Neural progenitor cell (in vitro differentiated cells): Measurements from ENCODE around the gene CBFA2T2. TPM values are rescaled to one million over a fixed set of nuclear protein-coding genes. Genes with fewer than 3 reads are reported as not detected.

ENCODE experiments used
- DNase-seq: peaks from one replicate; pipeline ENCODE4 v3.0.0-alpha.2; 2016; ENCODE audit warnings: low spot score
- H2AFZ ChIP-seq: fragments of 200-600 bp; sonication (generic); replicated peaks from 2 replicates; pipeline ENCODE4 v1.6.1; 2016; ENCODE audit warnings: antibody characterized with exemption
- H3F3A ChIP-seq: fragments of 200-600 bp; sonication (generic); 2 replicates; pipeline ENCODE4 v1.6.1; 2016; ENCODE audit warnings: antibody characterized with exemption, low read depth
- H3K27ac ChIP-seq: fragments of 200-600 bp; sonication (generic); 2 replicates; pipeline ENCODE4 v1.5.1; 2016; ENCODE audit warnings: mild to moderate bottlenecking
- H3K27me3 ChIP-seq: fragments of 200-600 bp; sonication (generic); 2 replicates; pipeline ENCODE4 v1.6.1; 2016; ENCODE audit warnings: mild to moderate bottlenecking, moderate library complexity
- H3K36me3 ChIP-seq: fragments of 200-600 bp; sonication (generic); 2 replicates; pipeline ENCODE4 v1.5.1; 2016
- H3K4me1 ChIP-seq: fragments of 200-600 bp; sonication (generic); 2 replicates; pipeline ENCODE4 v1.6.1; 2016; ENCODE audit warnings: mixed run types
- H3K4me2 ChIP-seq: fragments of 200-600 bp; sonication (generic); 2 replicates; pipeline ENCODE4 v1.6.1; 2016
- H3K4me3 ChIP-seq: fragments of 200-600 bp; sonication (generic); 2 replicates; pipeline ENCODE4 v1.5.1; 2016
- H3K79me2 ChIP-seq: fragments of 200-600 bp; sonication (generic); 2 replicates; pipeline ENCODE4 v1.6.1; 2016; ENCODE audit warnings: low read depth
- H3K9ac ChIP-seq: fragments of 200-600 bp; sonication (generic); 2 replicates; pipeline ENCODE4 v1.6.1; 2016
- H3K9me3 ChIP-seq: fragments of 200-600 bp; sonication (generic); 2 replicates; pipeline ENCODE4 v1.5.1; 2016; ENCODE audit warnings: low read depth
- H4K20me1 ChIP-seq: fragments of 200-600 bp; sonication (generic); 2 replicates; pipeline ENCODE4 v1.6.1; 2016; ENCODE audit warnings: low read depth
- H3K27ac Mint-ChIP-seq: 3 replicates; pipeline ENCODE4 v1.8.0; 2021; ENCODE audit warnings: mixed read lengths
- H3K27me3 Mint-ChIP-seq: 2 replicates; pipeline ENCODE4 v1.8.0; 2022; ENCODE audit warnings: low read depth, mild to moderate bottlenecking, inconsistent platforms, moderate library complexity, mixed read lengths; ENCODE audit not compliant: insufficient read depth
- H3K36me3 Mint-ChIP-seq: 3 replicates; pipeline ENCODE4 v1.8.0; 2021; ENCODE audit warnings: mixed read lengths
- H3K4me1 Mint-ChIP-seq: 3 replicates; pipeline ENCODE4 v1.8.0; 2021; ENCODE audit warnings: mixed read lengths
- H3K4me3 Mint-ChIP-seq: 3 replicates; pipeline ENCODE4 v1.8.0; 2021; ENCODE audit warnings: mild to moderate bottlenecking, moderate library complexity, mixed read lengths
- H3K9me3 Mint-ChIP-seq: 3 replicates; pipeline ENCODE4 v1.8.0; 2020; ENCODE audit warnings: mixed read lengths
- EZH2 ChIP-seq: fragments of 200-600 bp; sonication (generic); IDR thresholded peaks from 2 replicates; pipeline ENCODE4 v1.6.1; 2017; ENCODE audit warnings: antibody characterized with exemption, mild to moderate bottlenecking, moderate library complexity
- EZH2phosphoT487 ChIP-seq: fragments of 200-600 bp; sonication (generic); IDR thresholded peaks from 2 replicates; pipeline ENCODE4 v1.6.1; 2017; ENCODE audit warnings: antibody characterized with exemption
- total RNA-seq: library from RNA; depleted of rRNA; stranded (reverse); fragments of >200 nt; gene quantifications from 2 replicates; pipeline ENCODE4 v1.2.3, GENCODE V29; 2015; ENCODE audit warnings: low replicate concordance
- TF ChIP-seq, protein P1 (sequence below): fragments of 200-600 bp; sonication (generic); IDR thresholded peaks from 2 replicates; pipeline ENCODE4 v1.5.1; 2017; ENCODE audit warnings: antibody characterized with exemption, mild to moderate bottlenecking

The CBFA2T2 gene
- total RNA-seq, 1 donor from 2014 or later, result 11.9 TPM

DNA sequence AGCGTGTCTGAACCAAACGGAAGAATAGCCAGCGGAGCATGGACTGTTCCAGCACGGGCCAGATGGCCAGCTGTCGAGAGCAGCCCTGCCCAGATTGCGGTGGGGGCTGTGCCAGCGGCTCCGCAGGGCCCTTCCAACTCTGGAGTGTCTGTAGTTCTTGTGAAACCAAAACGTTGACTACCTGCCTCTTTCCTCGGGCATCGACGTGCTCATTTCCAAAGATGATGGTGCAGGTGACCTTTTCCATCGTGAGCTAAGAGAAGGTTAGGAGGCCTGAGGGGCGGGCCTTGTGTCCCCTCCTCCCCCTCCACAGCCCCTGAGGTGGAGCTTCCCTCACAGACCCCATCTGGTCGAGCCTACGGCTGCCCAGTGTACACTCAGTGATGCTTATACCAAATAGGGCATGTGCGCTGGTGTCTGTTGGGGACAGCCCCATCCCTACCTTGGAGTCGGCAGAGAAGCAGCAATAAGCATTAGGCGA lies 159.3 kb downstream of the CBFA2T2 start:
- no peaks in the 10 kb centered on the region for H3K27me3 Mint-ChIP-seq
- H3K27ac ChIP-seq, result no peak overlapping the region
- no peak overlapping the region for H3K4me3 ChIP-seq
- no peaks in the 10 kb centered on the region for H3F3A ChIP-seq
- no peaks in the 10 kb centered on the region for H3K9me3 Mint-ChIP-seq
- TF ChIP-seq EZH2phosphoT487 (no peak), EZH2 (no peak)
- TF ChIP-seq, protein P1, sequence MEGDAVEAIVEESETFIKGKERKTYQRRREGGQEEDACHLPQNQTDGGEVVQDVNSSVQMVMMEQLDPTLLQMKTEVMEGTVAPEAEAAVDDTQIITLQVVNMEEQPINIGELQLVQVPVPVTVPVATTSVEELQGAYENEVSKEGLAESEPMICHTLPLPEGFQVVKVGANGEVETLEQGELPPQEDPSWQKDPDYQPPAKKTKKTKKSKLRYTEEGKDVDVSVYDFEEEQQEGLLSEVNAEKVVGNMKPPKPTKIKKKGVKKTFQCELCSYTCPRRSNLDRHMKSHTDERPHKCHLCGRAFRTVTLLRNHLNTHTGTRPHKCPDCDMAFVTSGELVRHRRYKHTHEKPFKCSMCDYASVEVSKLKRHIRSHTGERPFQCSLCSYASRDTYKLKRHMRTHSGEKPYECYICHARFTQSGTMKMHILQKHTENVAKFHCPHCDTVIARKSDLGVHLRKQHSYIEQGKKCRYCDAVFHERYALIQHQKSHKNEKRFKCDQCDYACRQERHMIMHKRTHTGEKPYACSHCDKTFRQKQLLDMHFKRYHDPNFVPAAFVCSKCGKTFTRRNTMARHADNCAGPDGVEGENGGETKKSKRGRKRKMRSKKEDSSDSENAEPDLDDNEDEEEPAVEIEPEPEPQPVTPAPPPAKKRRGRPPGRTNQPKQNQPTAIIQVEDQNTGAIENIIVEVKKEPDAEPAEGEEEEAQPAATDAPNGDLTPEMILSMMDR, result no peak
- peaks cover 7% of the 10 kb centered on the region for H4K20me1 ChIP-seq
- H3K79me2 ChIP-seq, result no peaks in the 10 kb centered on the region
- peaks cover 8% of the 10 kb centered on the region for H3K36me3 Mint-ChIP-seq
- H3K4me2 ChIP-seq, result no peak overlapping the region
- H3K9ac ChIP-seq, result no peak overlapping the region
- no peaks in the 10 kb centered on the region for H3K4me1 ChIP-seq
- peaks cover 5% of the 10 kb centered on the region for H3K4me1 Mint-ChIP-seq
- H3K27ac Mint-ChIP-seq, result no peak overlapping the region
- H2AFZ ChIP-seq, result no peak overlapping the region
- no peaks in the 10 kb centered on the region for H3K36me3 ChIP-seq
- H3K4me3 Mint-ChIP-seq, result no peak overlapping the region
- DNase-seq, result no peak
- no peaks in the 10 kb centered on the region for H3K27me3 ChIP-seq
- H3K9me3 ChIP-seq, result no peaks in the 10 kb centered on the region

DNA sequence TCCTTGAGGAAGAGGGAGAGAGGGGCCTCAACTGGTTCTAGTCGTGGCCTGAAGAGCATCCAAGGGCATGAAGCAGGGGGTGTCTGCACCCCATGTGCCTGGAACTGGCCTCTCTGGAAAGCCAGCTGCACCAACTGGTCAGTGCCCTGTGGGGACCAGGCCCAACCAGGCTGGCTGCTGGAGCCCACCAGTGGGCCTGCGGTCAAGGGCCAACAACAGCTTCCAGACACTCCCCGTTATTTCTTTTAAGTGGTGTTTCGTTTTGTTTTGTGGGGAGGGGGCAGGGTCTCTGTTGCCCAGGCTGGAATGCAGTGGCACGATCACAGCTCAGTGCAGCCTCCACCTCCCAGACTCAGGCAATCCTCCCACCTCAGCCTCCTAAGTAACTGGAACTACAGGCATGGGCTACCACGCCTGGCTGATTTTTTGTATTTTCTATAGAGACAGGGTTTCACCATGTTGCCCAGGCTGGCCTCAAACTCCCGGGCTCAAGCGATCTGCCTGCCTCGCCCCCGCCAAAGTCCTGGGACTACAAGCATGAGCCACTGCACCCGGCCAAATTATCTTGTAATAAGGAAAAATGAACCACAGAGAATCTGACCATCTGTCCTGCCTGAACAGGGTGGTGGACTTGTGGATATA lies 160.3 kb downstream of the CBFA2T2 start:
- H3K4me3 ChIP-seq, result no peak overlapping the region
- no peaks in the 10 kb centered on the region for H3K27me3 ChIP-seq
- no peak for DNase-seq
- TF ChIP-seq EZH2, result no peak
- no peak for TF ChIP-seq EZH2phosphoT487
- TF ChIP-seq, protein P1, result no peak
- no peaks in the 10 kb centered on the region for H3K4me1 ChIP-seq
- no peaks in the 10 kb centered on the region for H3K9me3 ChIP-seq
- no peaks in the 10 kb centered on the region for H3K79me2 ChIP-seq
- H3K27ac Mint-ChIP-seq, result no peak overlapping the region
- no peak overlapping the region for H3K9ac ChIP-seq
- H3K4me3 Mint-ChIP-seq, result no peak overlapping the region
- H3K27me3 Mint-ChIP-seq, result no peaks in the 10 kb centered on the region
- peaks cover 7% of the 10 kb centered on the region for H3K36me3 Mint-ChIP-seq
- no peaks in the 10 kb centered on the region for H3F3A ChIP-seq
- no peak overlapping the region for H3K27ac ChIP-seq
- H3K9me3 Mint-ChIP-seq, result no peaks in the 10 kb centered on the region
- H3K4me1 Mint-ChIP-seq, result peaks cover 5% of the 10 kb centered on the region
- no peaks in the 10 kb centered on the region for H3K36me3 ChIP-seq
- H2AFZ ChIP-seq, result no peak overlapping the region
- peaks cover 7% of the 10 kb centered on the region for H4K20me1 ChIP-seq
- no peak overlapping the region for H3K4me2 ChIP-seq

DNA sequence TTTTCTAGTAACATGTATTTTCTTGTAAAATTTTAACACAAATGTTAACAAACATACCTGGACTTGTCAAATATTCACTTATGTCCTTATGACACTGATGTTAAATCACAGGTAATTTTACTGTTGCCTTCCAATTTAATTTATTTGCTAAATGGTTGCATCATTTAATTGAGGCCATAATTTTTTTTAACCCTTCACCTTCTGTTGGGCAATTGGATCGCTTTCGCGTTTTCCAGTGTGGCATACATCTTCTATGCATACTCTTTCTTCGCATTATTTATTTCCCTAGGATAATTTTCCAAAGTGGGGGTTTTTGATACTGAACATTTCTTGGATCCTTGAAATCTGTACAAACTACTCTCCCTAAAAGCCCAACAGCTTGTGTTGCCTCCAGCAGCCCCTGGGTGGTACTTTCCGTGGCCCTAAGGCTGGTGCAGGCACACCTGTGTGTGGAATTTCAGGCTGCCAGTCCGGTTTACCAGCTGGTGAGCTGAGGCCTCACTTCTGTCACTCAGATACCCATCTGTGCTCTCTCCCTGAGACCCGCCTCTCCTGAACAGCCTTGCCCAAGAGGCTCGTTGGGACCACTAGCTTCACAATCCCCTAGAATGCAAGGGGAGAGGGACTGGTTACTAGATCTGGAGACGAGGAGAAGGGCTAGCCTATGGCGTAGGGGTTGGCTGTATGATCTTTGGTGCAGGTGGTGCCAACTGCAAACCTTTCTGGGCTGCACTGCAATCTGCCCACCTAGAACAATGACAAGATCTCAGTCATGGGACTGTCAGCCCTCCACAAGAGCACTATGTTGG lies 161.1 kb downstream of the CBFA2T2 start:
- H3K36me3 ChIP-seq, result no peaks in the 10 kb centered on the region
- H3K4me3 Mint-ChIP-seq, result no peak overlapping the region
- no peaks in the 10 kb centered on the region for H3K4me1 ChIP-seq
- H3K27ac ChIP-seq, result no peak overlapping the region
- TF ChIP-seq, protein P1, result no peak
- TF ChIP-seq EZH2 (no peak), EZH2phosphoT487 (no peak)
- peaks cover 5% of the 10 kb centered on the region for H3K4me1 Mint-ChIP-seq
- H3K9ac ChIP-seq, result no peak overlapping the region
- peaks cover 7% of the 10 kb centered on the region for H4K20me1 ChIP-seq
- H3K36me3 Mint-ChIP-seq, result peaks cover 2% of the 10 kb centered on the region
- no peak overlapping the region for H3K4me2 ChIP-seq
- no peak overlapping the region for H3K4me3 ChIP-seq
- no peaks in the 10 kb centered on the region for H3K9me3 Mint-ChIP-seq
- H2AFZ ChIP-seq, result no peak overlapping the region
- no peaks in the 10 kb centered on the region for H3F3A ChIP-seq
- no peaks in the 10 kb centered on the region for H3K79me2 ChIP-seq
- H3K9me3 ChIP-seq, result no peaks in the 10 kb centered on the region
- no peak for DNase-seq
- H3K27ac Mint-ChIP-seq, result no peak overlapping the region
- H3K27me3 ChIP-seq, result no peaks in the 10 kb centered on the region
- no peaks in the 10 kb centered on the region for H3K27me3 Mint-ChIP-seq
